22Rv1 (cell line): ENCODE results near the gene TMEM217.

Experiments used
- CTCF ChIP-seq: fragments of 450-650 bp; IDR thresholded peaks from 2 replicates; pipeline ENCODE4 v1.5.1; 2017; ENCODE audit warnings: mild to moderate bottlenecking
- ZFX ChIP-seq: fragments of 450-650 bp; IDR thresholded peaks from 2 replicates; pipeline ENCODE4 v1.6.1; 2017; ENCODE audit warnings: antibody characterized with exemption, borderline replicate concordance

- TF ChIP-seq CTCF (no peak), ZFX (no peak)
Measured at GRCh38 chr6:37299990-37300389, 42.0 kb upstream of the TMEM217 start.
